Mesendoderm (in vitro differentiated cells): ENCODE data around the gene GPRC5D.

ENCODE experiments used
- DNase-seq: peaks from one replicate; pipeline ENCODE4 v3.0.0; 2013
- H2AK5ac ChIP-seq: 2 replicates; pipeline ENCODE4 v1.6.1; 2013; ENCODE audit warnings: low read length, inconsistent platforms
- H2BK120ac ChIP-seq: 2 replicates; pipeline ENCODE4 v1.6.1; 2013; ENCODE audit warnings: low read depth, mild to moderate bottlenecking, low read length, moderate library complexity, mixed read lengths
- H2BK15ac ChIP-seq: replicated peaks from 2 replicates; pipeline ENCODE4 v1.6.1; 2013; ENCODE audit warnings: low read depth, mild to moderate bottlenecking, moderate library complexity
- H2BK5ac ChIP-seq: 2 replicates; pipeline ENCODE4 v1.6.1; 2013; ENCODE audit warnings: low read length, inconsistent platforms
- H3K18ac ChIP-seq: 2 replicates; pipeline ENCODE4 v1.6.1; 2013; ENCODE audit warnings: mild to moderate bottlenecking, low read length, mixed read lengths
- H3K23ac ChIP-seq: one replicate; pipeline ENCODE4 v1.6.1; 2013; ENCODE audit warnings: low read length
- H3K27ac ChIP-seq: 2 replicates; pipeline ENCODE4 v1.5.1; 2013; ENCODE audit warnings: low read depth, mild to moderate bottlenecking, inconsistent platforms, low read length, moderate library complexity
- H3K27me3 ChIP-seq: 2 replicates; pipeline ENCODE4 v1.6.1; 2013; ENCODE audit warnings: low read length, control low read depth, mild to moderate bottlenecking, inconsistent platforms; ENCODE audit not compliant: insufficient read depth, poor library complexity
- H3K36me3 ChIP-seq: 2 replicates; pipeline ENCODE4 v1.6.1; 2013; ENCODE audit warnings: low read length, inconsistent platforms; ENCODE audit not compliant: control insufficient read depth, insufficient read depth
- H3K4ac ChIP-seq: one replicate; pipeline ENCODE4 v1.6.1; 2013; ENCODE audit warnings: low read depth, mild to moderate bottlenecking, low read length, moderate library complexity
- H3K4me1 ChIP-seq: 2 replicates; pipeline ENCODE4 v1.6.1; 2013; ENCODE audit warnings: low read depth, low read length, inconsistent platforms; ENCODE audit not compliant: control insufficient read depth
- H3K4me2 ChIP-seq: 2 replicates; pipeline ENCODE4 v1.6.1; 2013; ENCODE audit warnings: low read length
- H3K4me3 ChIP-seq: 2 replicates; pipeline ENCODE4 v1.5.1; 2013; ENCODE audit warnings: mild to moderate bottlenecking, low read length
- H3K56ac ChIP-seq: one replicate; pipeline ENCODE4 v1.6.1; 2013; ENCODE audit warnings: low read length
- H3K79me1 ChIP-seq: 2 replicates; pipeline ENCODE4 v1.6.1; 2013; ENCODE audit warnings: low read length, inconsistent platforms
- H3K79me2 ChIP-seq: 2 replicates; pipeline ENCODE4 v1.6.1; 2013; ENCODE audit warnings: mild to moderate bottlenecking, low read length; ENCODE audit not compliant: control insufficient read depth, insufficient read depth
- H3K9ac ChIP-seq: 2 replicates; pipeline ENCODE4 v1.6.1; 2013; ENCODE audit warnings: low read length, inconsistent platforms
- H4K5ac ChIP-seq: one replicate; pipeline ENCODE4 v1.6.1; 2013; ENCODE audit warnings: low read length
- H4K8ac ChIP-seq: one replicate; pipeline ENCODE4 v1.6.1; 2013; ENCODE audit warnings: low read depth, mild to moderate bottlenecking, control low read depth, low read length, moderate library complexity
- WGBS: extraction: QIAGEN DNeasy Blood & Tissue Kit; methylation state at CpG from one replicate; pipeline ENCODE4 v1.1.7; 2013; ENCODE audit warnings: low lambda C conversion rate, missing lambda C conversion rate; ENCODE audit not compliant: insufficient coverage; ENCODE audit errors: extremely low coverage; 5-methylcytosine and 5-hydroxymethylcytosine counted together

GPRC5D gene

GRCh38 chr12:12951504-12951903 lies 466 bp downstream of the GPRC5D start:
- WGBS = no CpG with 5 or more reads among the region's 1 CpG
- Histone ChIP-seq H3K79me2 (no peaks in the 10 kb centered on the region), H3K23ac (no peak overlapping the region)

GRCh38 chr12:12947902-12948301 lies 4.1 kb downstream of the GPRC5D start:
- H3K4me2 ChIP-seq = no peak overlapping the region
- no peaks in the 10 kb centered on the region for H3K79me2 ChIP-seq
- no peak overlapping the region for H3K18ac ChIP-seq
- no peaks in the 10 kb centered on the region for H3K4me1 ChIP-seq
- no peak overlapping the region for H2BK15ac ChIP-seq
- H2BK5ac ChIP-seq = no peak overlapping the region
- no peaks in the 10 kb centered on the region for H3K27me3 ChIP-seq
- no peak overlapping the region for H2AK5ac ChIP-seq
- no peak for DNase-seq
- no peaks in the 10 kb centered on the region for H3K36me3 ChIP-seq
- no peak overlapping the region for H2BK120ac ChIP-seq
- H3K4me3 ChIP-seq = no peak overlapping the region
- no peak overlapping the region for H3K27ac ChIP-seq
- no CpG with 5 or more reads among the region's 4 CpGs for WGBS
- no peak overlapping the region for H3K23ac ChIP-seq
- H3K56ac ChIP-seq = no peak overlapping the region
- no peaks in the 10 kb centered on the region for H3K79me1 ChIP-seq
- no peak overlapping the region for H4K8ac ChIP-seq
- H3K9ac ChIP-seq = no peak overlapping the region
- no peak overlapping the region for H4K5ac ChIP-seq
- no peak overlapping the region for H3K4ac ChIP-seq

More at GRCh38 chr12:12951504-12951903, 466 bp downstream of the GPRC5D start:
- Histone ChIP-seq H2AK5ac (no peak overlapping the region), H2BK5ac (no peak overlapping the region), H3K4ac (no peak overlapping the region), H4K5ac (no peak overlapping the region), H3K36me3 (no peaks in the 10 kb centered on the region), H3K56ac (no peak overlapping the region), H3K79me1 (no peaks in the 10 kb centered on the region), H3K27me3 (no peaks in the 10 kb centered on the region), H2BK15ac (no peak overlapping the region), H3K18ac (no peak overlapping the region), H3K27ac (no peak overlapping the region), H3K4me1 (no peaks in the 10 kb centered on the region), H3K9ac (no peak overlapping the region), H4K8ac (no peak overlapping the region), H3K4me3 (no peak overlapping the region), H3K4me2 (no peak overlapping the region), H2BK120ac (no peak overlapping the region)
- DNase-seq = no peak

- WGBS = no CpG with 5 or more reads among the region's 7 CpGs
- H3K4ac ChIP-seq = no peak overlapping the region
- H3K4me3 ChIP-seq = no peak overlapping the region
- H3K18ac ChIP-seq = no peak overlapping the region
- H3K27me3 ChIP-seq = no peaks in the 10 kb centered on the region
- no peak overlapping the region for H2BK120ac ChIP-seq
- H3K79me2 ChIP-seq = no peaks in the 10 kb centered on the region
- no peaks in the 10 kb centered on the region for H3K4me1 ChIP-seq
- H4K8ac ChIP-seq = no peak overlapping the region
- H3K4me2 ChIP-seq = no peak overlapping the region
- no peaks in the 10 kb centered on the region for H3K36me3 ChIP-seq
- no peak overlapping the region for H3K23ac ChIP-seq
- H2AK5ac ChIP-seq = no peak overlapping the region
- H3K27ac ChIP-seq = no peak overlapping the region
- H3K79me1 ChIP-seq = no peaks in the 10 kb centered on the region
- no peak overlapping the region for H3K9ac ChIP-seq
- H4K5ac ChIP-seq = no peak overlapping the region
- H2BK15ac ChIP-seq = no peak overlapping the region
- no peak overlapping the region for H3K56ac ChIP-seq
- DNase-seq = no peak
- no peak overlapping the region for H2BK5ac ChIP-seq
These were observed 5.1 kb downstream of the GPRC5D start for GRCh38 chr12:12946686-12947355.

GRCh38 chr12:12945591-12945990 lies 6.4 kb downstream of the GPRC5D start:
- no peak overlapping the region for H4K5ac ChIP-seq
- no peak overlapping the region for H3K27ac ChIP-seq
- H3K18ac ChIP-seq = no peak overlapping the region
- H3K4ac ChIP-seq = no peak overlapping the region
- no peak overlapping the region for H3K56ac ChIP-seq
- no peak overlapping the region for H4K8ac ChIP-seq
- no peak overlapping the region for H3K4me2 ChIP-seq
- no peak overlapping the region for H2BK120ac ChIP-seq
- H3K9ac ChIP-seq = no peak overlapping the region
- H3K27me3 ChIP-seq = no peaks in the 10 kb centered on the region
- DNase-seq = no peak
- no peaks in the 10 kb centered on the region for H3K4me1 ChIP-seq
- no peak overlapping the region for H2BK5ac ChIP-seq
- no peak overlapping the region for H2BK15ac ChIP-seq
- no peaks in the 10 kb centered on the region for H3K36me3 ChIP-seq
- no peaks in the 10 kb centered on the region for H3K79me1 ChIP-seq
- H2AK5ac ChIP-seq = no peak overlapping the region
- no peaks in the 10 kb centered on the region for H3K79me2 ChIP-seq
- no peak overlapping the region for H3K4me3 ChIP-seq
- H3K23ac ChIP-seq = no peak overlapping the region

- no peaks in the 10 kb centered on the region for H3K27me3 ChIP-seq
- H2BK120ac ChIP-seq = no peak overlapping the region
- H2BK5ac ChIP-seq = no peak overlapping the region
- H3K18ac ChIP-seq = no peak overlapping the region
- H3K36me3 ChIP-seq = no peaks in the 10 kb centered on the region
- DNase-seq = no peak
- H3K79me2 ChIP-seq = no peaks in the 10 kb centered on the region
- no CpG with 5 or more reads among the region's 8 CpGs for WGBS
- H4K5ac ChIP-seq = no peak overlapping the region
- no peaks in the 10 kb centered on the region for H3K4me1 ChIP-seq
- H2AK5ac ChIP-seq = no peak overlapping the region
- H3K23ac ChIP-seq = no peak overlapping the region
- H3K56ac ChIP-seq = no peak overlapping the region
- H3K4me2 ChIP-seq = no peak overlapping the region
- no peak overlapping the region for H3K4ac ChIP-seq
- no peak overlapping the region for H4K8ac ChIP-seq
- H3K9ac ChIP-seq = no peak overlapping the region
- no peaks in the 10 kb centered on the region for H3K79me1 ChIP-seq
- H3K4me3 ChIP-seq = no peak overlapping the region
- no peak overlapping the region for H3K27ac ChIP-seq
- no peak overlapping the region for H2BK15ac ChIP-seq
These were observed 8.2 kb downstream of the GPRC5D start for GRCh38 chr12:12943586-12944260.
